ENCODE results near the gene ROGDI.

DNA sequence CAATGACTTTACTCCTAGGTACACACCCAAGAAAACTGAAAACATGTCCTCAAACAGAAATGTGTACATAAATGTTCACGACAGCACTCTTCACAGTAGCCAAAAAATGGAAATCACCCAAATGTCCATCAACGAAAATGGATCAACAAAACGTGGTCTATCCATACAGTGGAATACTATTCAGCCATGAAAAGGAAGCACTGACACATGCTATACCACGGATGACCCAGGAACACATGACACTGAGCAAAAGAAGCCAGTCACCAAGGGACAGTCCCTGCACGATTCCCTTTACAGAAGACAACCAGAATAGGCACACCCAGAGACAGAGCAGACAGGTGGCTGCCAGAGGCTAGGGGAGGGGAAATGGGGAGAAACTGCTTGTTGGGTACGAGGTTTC is 46.7 kb downstream of the ROGDI start:
- TF ChIP-seq, protein P1, sequence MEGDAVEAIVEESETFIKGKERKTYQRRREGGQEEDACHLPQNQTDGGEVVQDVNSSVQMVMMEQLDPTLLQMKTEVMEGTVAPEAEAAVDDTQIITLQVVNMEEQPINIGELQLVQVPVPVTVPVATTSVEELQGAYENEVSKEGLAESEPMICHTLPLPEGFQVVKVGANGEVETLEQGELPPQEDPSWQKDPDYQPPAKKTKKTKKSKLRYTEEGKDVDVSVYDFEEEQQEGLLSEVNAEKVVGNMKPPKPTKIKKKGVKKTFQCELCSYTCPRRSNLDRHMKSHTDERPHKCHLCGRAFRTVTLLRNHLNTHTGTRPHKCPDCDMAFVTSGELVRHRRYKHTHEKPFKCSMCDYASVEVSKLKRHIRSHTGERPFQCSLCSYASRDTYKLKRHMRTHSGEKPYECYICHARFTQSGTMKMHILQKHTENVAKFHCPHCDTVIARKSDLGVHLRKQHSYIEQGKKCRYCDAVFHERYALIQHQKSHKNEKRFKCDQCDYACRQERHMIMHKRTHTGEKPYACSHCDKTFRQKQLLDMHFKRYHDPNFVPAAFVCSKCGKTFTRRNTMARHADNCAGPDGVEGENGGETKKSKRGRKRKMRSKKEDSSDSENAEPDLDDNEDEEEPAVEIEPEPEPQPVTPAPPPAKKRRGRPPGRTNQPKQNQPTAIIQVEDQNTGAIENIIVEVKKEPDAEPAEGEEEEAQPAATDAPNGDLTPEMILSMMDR (optimal IDR thresholded peaks at IDR 0.05 in 1 of 3, IDR thresholded peaks at IDR 0.05 in 1 of 3, conservative IDR thresholded peaks at IDR 0.05 in 1 of 3; ENCODE audit: extremely low read depth in 1 of 3, insufficient read depth in 2 of 3, low read length in 3 of 3) = no peak
- TF ChIP-seq EZH2 (IDR thresholded peaks at IDR 0.05; ENCODE audit: low read length) = no peak
